MM.1S (cell line): ENCODE measurements around the gene CADPS.

Experiments used
- DNase-seq: peaks from one replicate; pipeline ENCODE4 v3.0.0-alpha.2; 2015
- H2AFZ ChIP-seq: fragments of 300-600 bp; sonication (generic); 2 replicates; pipeline ENCODE4 v1.6.0; 2016; ENCODE audit warnings: antibody characterized with exemption, low read length
- H3F3A ChIP-seq: fragments of 300-600 bp; sonication (generic); 2 replicates; pipeline ENCODE4 v1.6.1; 2016; ENCODE audit warnings: mild to moderate bottlenecking, antibody characterized with exemption, low read length, moderate library complexity, mixed read lengths; ENCODE audit not compliant: insufficient read depth
- H3K27ac ChIP-seq: fragments of 300-600 bp; sonication (generic); 2 replicates; pipeline ENCODE4 v1.5.1; 2016; ENCODE audit warnings: mild to moderate bottlenecking, low read length
- H3K27me3 ChIP-seq: fragments of 300-600 bp; sonication (generic); replicated peaks from 2 replicates; pipeline ENCODE4 v1.6.0; 2016; ENCODE audit warnings: low read length; ENCODE audit not compliant: insufficient read depth
- H3K36me3 ChIP-seq: fragments of 300-600 bp; sonication (generic); replicated peaks from 2 replicates; pipeline ENCODE4 v1.6.1; 2016; ENCODE audit warnings: mild to moderate bottlenecking, low read length, mixed read lengths; ENCODE audit not compliant: insufficient read depth
- H3K4me1 ChIP-seq: fragments of 300-600 bp; sonication (generic); 2 replicates; pipeline ENCODE4 v1.6.1; 2016; ENCODE audit warnings: low read length, mixed read lengths
- H3K4me2 ChIP-seq: fragments of 300-600 bp; sonication (generic); 2 replicates; pipeline ENCODE4 v1.6.0; 2016; ENCODE audit warnings: low read depth, low read length
- H3K4me3 ChIP-seq: fragments of 300-600 bp; sonication (generic); 2 replicates; pipeline ENCODE4 v1.5.1; 2016; ENCODE audit warnings: low read length, mixed read lengths
- H3K79me2 ChIP-seq: fragments of 300-600 bp; sonication (generic); 2 replicates; pipeline ENCODE4 v1.6.1; 2016; ENCODE audit warnings: mixed run types, low read length, mixed read lengths
- H3K9ac ChIP-seq: fragments of 300-600 bp; sonication (generic); 2 replicates; pipeline ENCODE4 v1.6.1; 2016; ENCODE audit warnings: low read length, mixed read lengths
- H3K9me2 ChIP-seq: fragments of 300-600 bp; sonication (generic); replicated peaks from 2 replicates; pipeline ENCODE4 v1.6.1; 2016; ENCODE audit warnings: mild to moderate bottlenecking, low read length, mixed read lengths; ENCODE audit not compliant: insufficient read depth
- H3K9me3 ChIP-seq: fragments of 300-600 bp; sonication (generic); replicated peaks from 2 replicates; pipeline ENCODE4 v1.6.1; 2016; ENCODE audit warnings: mild to moderate bottlenecking, low read length, mixed read lengths; ENCODE audit not compliant: insufficient read depth
- H4K20me1 ChIP-seq: fragments of 300-600 bp; sonication (generic); 2 replicates; pipeline ENCODE4 v1.6.1; 2016; ENCODE audit warnings: mild to moderate bottlenecking, low read length, moderate library complexity, mixed read lengths; ENCODE audit not compliant: insufficient read depth
- EZH2 ChIP-seq: fragments of 300-600 bp; sonication (generic); optimal IDR thresholded peaks from 2 replicates; pipeline ENCODE3; 2017; ENCODE audit warnings: low read depth, mild to moderate bottlenecking, antibody characterized with exemption, low read length, mixed read lengths
- EZH2phosphoT487 ChIP-seq: fragments of 300-600 bp; sonication (generic); IDR thresholded peaks from 2 replicates; pipeline ENCODE4 v1.6.1; 2018; ENCODE audit warnings: antibody characterized with exemption, low read length
- TF ChIP-seq, protein P1 (sequence below): fragments of 300-600 bp; sonication (generic); IDR thresholded peaks from 2 replicates; pipeline ENCODE4 v1.5.1; 2016; ENCODE audit warnings: antibody characterized with exemption, low read length, mixed read lengths

Gene CADPS

DNA sequence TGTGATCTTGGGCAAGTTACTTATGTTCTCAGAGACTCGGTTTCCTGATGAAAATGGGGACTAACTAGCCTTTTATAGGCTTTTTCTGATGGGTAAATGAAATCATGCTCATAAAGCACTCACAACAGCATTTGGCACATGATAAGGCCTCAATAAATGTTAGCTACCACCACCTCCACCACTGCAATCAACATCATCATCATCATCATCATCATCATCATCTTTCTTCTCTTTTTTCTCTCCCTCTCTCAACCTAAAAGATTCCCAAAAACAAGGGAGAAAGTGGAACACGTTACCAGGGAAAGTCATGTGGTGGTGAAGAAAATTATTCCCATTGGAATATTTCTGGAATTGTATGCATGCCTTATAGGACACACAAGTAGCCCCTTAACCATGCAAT, 468.3 kb downstream of the CADPS start:
- no peaks in the 10 kb centered on the region for H3K27me3 ChIP-seq
- no peaks in the 10 kb centered on the region for H3K36me3 ChIP-seq
- no peaks in the 10 kb centered on the region for H3K79me2 ChIP-seq
- H4K20me1 ChIP-seq = no peaks in the 10 kb centered on the region
- no peak overlapping the region for H3K4me2 ChIP-seq
- no peak overlapping the region for H3K9ac ChIP-seq
- DNase-seq = no peak
- H3K9me3 ChIP-seq = no peaks in the 10 kb centered on the region
- H3K9me2 ChIP-seq = no peaks in the 10 kb centered on the region
- H3K4me1 ChIP-seq = no peaks in the 10 kb centered on the region
- H3F3A ChIP-seq = no peaks in the 10 kb centered on the region
- H2AFZ ChIP-seq = no peak overlapping the region
- H3K4me3 ChIP-seq = no peak overlapping the region
- no peak overlapping the region for H3K27ac ChIP-seq
- TF ChIP-seq EZH2 = no peak
- TF ChIP-seq, protein P1, sequence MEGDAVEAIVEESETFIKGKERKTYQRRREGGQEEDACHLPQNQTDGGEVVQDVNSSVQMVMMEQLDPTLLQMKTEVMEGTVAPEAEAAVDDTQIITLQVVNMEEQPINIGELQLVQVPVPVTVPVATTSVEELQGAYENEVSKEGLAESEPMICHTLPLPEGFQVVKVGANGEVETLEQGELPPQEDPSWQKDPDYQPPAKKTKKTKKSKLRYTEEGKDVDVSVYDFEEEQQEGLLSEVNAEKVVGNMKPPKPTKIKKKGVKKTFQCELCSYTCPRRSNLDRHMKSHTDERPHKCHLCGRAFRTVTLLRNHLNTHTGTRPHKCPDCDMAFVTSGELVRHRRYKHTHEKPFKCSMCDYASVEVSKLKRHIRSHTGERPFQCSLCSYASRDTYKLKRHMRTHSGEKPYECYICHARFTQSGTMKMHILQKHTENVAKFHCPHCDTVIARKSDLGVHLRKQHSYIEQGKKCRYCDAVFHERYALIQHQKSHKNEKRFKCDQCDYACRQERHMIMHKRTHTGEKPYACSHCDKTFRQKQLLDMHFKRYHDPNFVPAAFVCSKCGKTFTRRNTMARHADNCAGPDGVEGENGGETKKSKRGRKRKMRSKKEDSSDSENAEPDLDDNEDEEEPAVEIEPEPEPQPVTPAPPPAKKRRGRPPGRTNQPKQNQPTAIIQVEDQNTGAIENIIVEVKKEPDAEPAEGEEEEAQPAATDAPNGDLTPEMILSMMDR = no peak
- TF ChIP-seq EZH2phosphoT487 = no peak

DNA sequence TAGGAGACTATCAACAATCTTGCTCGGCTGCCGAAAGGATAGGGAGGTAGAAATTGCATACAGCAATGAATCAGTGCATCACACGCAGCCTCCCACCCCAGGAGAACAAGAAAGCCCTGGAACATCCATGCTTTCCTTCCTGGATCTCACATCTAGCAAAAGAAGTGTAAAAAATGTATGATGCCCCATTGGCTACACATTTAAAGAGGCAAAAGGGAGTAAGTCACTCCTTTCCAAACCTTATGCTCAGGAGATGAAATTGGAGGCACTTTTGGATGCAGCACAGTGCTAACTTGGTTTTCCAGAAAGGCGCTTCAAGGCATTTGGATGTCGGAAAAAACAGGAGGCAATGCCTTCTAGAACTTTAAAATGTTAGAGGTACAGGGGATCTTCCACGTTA, 469.6 kb downstream of the CADPS start:
- Histone ChIP-seq H3K79me2 (no peaks in the 10 kb centered on the region), H3K4me2 (no peak overlapping the region), H3K36me3 (no peaks in the 10 kb centered on the region), H3K9me3 (no peaks in the 10 kb centered on the region), H4K20me1 (no peaks in the 10 kb centered on the region), H3K9me2 (no peaks in the 10 kb centered on the region), H3K9ac (no peak overlapping the region), H2AFZ (no peak overlapping the region), H3K27ac (no peak overlapping the region), H3K4me3 (no peak overlapping the region), H3K27me3 (no peaks in the 10 kb centered on the region), H3K4me1 (no peaks in the 10 kb centered on the region), H3F3A (no peaks in the 10 kb centered on the region)
- TF ChIP-seq EZH2 (no peak), EZH2phosphoT487 (no peak)
- TF ChIP-seq, protein P1 = no peak
- no peak for DNase-seq

DNA sequence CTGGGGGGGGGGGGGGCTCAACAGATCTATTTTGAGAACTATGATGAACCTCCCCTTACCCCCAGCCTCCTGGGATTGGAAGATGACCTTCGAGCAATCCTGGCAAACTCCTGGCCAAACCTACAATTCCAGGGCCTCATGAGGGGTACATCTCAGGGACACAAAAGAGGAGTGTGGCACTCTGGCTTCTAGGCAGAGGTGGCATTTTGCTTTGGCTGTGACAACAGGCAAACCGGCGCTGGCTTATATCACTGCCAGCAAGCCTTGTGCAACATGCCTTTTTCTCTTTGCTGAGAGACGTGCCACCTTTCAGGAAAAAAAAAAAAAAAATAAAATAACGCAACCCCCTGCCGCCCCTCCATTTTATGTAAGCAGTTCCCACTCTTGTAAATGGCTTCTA, 470.1 kb downstream of the CADPS start:
- no peaks in the 10 kb centered on the region for H3K9me3 ChIP-seq
- H3F3A ChIP-seq = no peaks in the 10 kb centered on the region
- TF ChIP-seq EZH2phosphoT487 (no peak), EZH2 (no peak)
- TF ChIP-seq, protein P1 = no peak
- no peaks in the 10 kb centered on the region for H3K36me3 ChIP-seq
- no peak overlapping the region for H3K4me2 ChIP-seq
- no peaks in the 10 kb centered on the region for H3K27me3 ChIP-seq
- no peaks in the 10 kb centered on the region for H3K4me1 ChIP-seq
- no peaks in the 10 kb centered on the region for H3K79me2 ChIP-seq
- no peak overlapping the region for H2AFZ ChIP-seq
- no peaks in the 10 kb centered on the region for H4K20me1 ChIP-seq
- H3K27ac ChIP-seq = no peak overlapping the region
- no peak overlapping the region for H3K4me3 ChIP-seq
- no peaks in the 10 kb centered on the region for H3K9me2 ChIP-seq
- no peak for DNase-seq
- no peak overlapping the region for H3K9ac ChIP-seq

DNA sequence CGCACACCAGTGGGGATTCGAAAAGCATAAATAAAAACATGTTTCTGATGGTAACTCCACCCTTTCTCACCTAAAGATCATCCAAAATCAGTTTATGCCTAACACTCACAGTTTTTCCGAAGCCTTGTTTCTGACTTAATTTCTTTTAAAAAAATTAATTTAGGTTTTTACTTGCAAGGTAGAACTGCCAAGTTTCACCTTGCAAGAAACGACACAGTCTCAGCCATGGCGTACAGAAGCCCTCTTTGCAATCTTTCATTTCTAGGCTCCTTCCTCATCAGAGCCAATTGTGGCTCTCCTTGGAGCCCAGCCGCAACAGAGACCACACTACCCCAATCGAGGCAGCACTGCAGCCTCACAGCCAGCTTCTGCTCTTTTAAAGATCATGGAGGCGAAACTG, 470.9 kb downstream of the CADPS start:
- H3K4me1 ChIP-seq = no peaks in the 10 kb centered on the region
- no peaks in the 10 kb centered on the region for H4K20me1 ChIP-seq
- H3K27ac ChIP-seq = no peak overlapping the region
- no peaks in the 10 kb centered on the region for H3K27me3 ChIP-seq
- H3K9me3 ChIP-seq = no peaks in the 10 kb centered on the region
- no peaks in the 10 kb centered on the region for H3K9me2 ChIP-seq
- no peak overlapping the region for H3K4me3 ChIP-seq
- no peak overlapping the region for H3K4me2 ChIP-seq
- no peak for DNase-seq
- no peak for TF ChIP-seq EZH2
- TF ChIP-seq EZH2phosphoT487 = no peak
- TF ChIP-seq, protein P1 = no peak
- no peaks in the 10 kb centered on the region for H3K36me3 ChIP-seq
- H3K79me2 ChIP-seq = no peaks in the 10 kb centered on the region
- H3K9ac ChIP-seq = no peak overlapping the region
- no peak overlapping the region for H2AFZ ChIP-seq
- H3F3A ChIP-seq = no peaks in the 10 kb centered on the region
